Right ventricle myocardium inferior (tissue), 1 donor: ENCODE measurements around the gene TEKTIP1. TPM values are rescaled to one million over a fixed set of nuclear protein-coding genes. Genes with fewer than 3 reads are reported as not detected.

ENCODE experiments used
- ATAC-seq: fragments of 200-7000 bp; cut with Tn5 transposase; one replicate; pipeline ENCODE4 v1.9.1; 2020; ENCODE audit warnings: mild to moderate bottlenecking, moderate library complexity
- DNase-seq: peaks from one replicate; pipeline ENCODE4 v3.0.0; 2021; ENCODE audit errors: missing footprints
- intact Hi-C: fragments of 100-400 bp; cut with DNase I; formaldehyde crosslinking; loops from one replicate; pipeline ENCODE4 v1.11.0; 2022
- total RNA-seq: library from RNA; stranded (reverse); fragmentation: NEBNext Ultra II Directional; extraction: Animal tissue kit (Norgen Biotek cat#: 25700); gene quantifications from one replicate; pipeline ENCODE4 v1.2.1, GENCODE V29; 2021
- donor health status: DM: no; HTN: yes; CAD: no; lungs with severe emphysema.

Gene TEKTIP1
- total RNA-seq, 1 donor from 2014 or later, result not detected

DNA sequence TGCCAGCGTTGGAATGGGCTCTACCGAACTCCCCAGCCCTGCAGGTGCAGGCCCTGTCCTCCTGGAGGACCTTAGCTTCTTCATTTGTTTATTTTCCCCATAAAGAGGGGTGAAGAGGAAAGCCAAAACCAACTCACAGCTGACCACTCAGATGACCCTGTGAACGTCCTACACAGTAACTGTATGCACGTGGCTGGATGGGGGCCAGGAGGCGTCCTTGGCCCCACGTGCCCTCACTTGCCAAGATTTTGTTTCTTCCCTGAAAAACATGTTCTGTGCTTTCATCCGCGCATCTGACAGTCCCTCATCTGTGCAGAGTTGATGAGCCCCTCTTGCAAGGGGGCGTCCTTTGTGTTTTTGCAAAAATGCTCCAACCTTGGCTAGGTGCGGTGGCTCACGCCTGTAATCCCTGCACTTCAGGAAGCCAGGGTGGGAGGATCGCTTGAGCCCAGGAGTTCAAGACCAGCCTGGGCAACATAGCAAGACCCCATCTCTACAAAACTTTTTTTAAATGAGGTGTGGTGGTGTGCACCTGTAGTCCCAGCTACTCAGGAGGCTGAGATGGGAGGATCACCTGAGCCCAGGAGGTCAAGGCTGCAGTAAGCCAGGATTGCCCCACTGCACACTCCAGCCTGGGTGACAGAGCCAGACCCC lies 5.3 kb upstream of the TEKTIP1 start:
- ATAC-seq (no peak), DNase-seq (no peak)
- intact Hi-C loops, result no loop called here

DNA sequence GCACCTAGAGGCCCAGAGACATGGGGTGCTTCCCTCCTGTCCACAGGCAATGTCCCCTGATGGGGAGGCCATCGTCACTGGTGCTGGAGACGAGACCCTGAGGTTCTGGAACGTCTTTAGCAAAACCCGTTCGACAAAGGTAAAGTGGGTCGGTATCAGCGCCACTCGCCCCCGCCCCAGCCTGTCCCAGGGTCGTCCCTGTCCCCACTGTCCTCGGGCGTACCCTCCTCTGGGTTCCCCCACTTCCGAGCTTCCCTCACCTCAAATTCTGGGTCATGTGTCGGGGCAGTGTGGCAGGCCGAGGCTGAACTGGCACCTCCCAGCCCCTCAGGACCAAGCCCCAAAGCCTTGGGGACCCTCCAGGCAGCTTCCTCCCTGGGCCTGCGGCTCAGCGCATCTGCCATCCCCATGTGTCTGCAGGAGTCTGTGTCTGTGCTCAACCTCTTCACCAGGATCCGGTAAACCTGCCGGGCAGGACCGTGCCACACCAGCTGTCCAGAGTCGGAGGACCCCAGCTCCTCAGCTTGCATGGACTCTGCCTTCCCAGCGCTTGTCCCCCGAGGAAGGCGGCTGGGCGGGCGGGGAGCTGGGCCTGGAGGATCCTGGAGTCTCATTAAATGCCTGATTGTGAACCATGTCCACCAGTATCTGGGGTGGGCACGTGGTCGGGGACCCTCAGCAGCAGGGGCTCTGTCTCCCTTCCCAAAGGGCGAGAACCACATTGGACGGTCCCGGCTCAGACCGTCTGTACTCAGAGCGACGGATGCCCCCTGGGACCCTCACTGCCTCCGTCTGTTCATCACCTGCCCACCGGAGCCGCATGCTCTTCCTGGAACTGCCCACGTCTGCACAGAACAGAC lies 4.4 kb upstream of the TEKTIP1 start:
- no peak for DNase-seq
- ATAC-seq, result no peak
- intact Hi-C loops, result no loop called here

GRCh38 chr19:3535235-3535535 lies 3.8 kb upstream of the TEKTIP1 start:
- DNase-seq (no peak), ATAC-seq (no peak)
- intact Hi-C loops, result no loop called here

DNA sequence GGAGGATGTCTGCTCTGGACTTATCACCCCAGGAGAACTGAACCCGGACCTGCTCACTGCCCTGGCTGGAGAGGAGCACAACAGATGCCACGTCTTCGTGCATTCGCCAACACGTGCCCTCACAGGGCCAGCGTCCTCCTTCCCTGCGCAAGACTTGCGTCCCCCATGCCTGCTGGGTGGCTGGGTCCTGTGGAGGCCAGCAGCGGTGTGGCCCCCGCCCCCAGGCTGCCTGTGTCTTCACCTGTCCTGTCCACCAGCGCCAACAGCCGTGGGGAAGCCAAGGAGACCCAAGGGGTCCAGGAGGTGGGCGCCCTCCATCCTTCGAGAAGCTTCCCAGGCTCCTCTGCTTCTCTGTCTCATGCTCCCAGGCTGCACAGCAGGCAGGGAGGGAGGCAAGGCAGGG lies 3.4 kb upstream of the TEKTIP1 start:
- ATAC-seq (no peak), DNase-seq (no peak)
- intact Hi-C loops, result no loop called here

DNA sequence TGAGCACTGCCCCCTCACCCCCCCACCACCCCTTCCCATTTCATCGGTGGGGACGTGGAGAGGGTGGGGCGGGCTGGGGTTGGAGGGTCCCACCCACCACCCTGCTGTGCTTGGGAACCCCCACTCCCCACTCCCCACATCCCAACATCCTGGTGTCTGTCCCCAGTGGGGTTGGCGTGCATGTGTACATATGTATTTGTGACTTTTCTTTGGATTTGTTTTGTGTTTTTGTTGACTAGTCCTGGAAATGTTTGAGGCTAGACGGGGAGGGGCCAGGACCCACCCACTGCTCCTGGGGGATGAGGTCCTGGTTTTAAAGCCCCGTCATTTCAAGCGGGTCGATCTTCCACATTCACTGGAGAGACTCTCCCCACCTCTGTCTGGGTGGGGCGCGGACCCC lies 3.0 kb upstream of the TEKTIP1 start:
- intact Hi-C loops, result no loop called here
- DNase-seq (no peak), ATAC-seq (no peak)

DNA sequence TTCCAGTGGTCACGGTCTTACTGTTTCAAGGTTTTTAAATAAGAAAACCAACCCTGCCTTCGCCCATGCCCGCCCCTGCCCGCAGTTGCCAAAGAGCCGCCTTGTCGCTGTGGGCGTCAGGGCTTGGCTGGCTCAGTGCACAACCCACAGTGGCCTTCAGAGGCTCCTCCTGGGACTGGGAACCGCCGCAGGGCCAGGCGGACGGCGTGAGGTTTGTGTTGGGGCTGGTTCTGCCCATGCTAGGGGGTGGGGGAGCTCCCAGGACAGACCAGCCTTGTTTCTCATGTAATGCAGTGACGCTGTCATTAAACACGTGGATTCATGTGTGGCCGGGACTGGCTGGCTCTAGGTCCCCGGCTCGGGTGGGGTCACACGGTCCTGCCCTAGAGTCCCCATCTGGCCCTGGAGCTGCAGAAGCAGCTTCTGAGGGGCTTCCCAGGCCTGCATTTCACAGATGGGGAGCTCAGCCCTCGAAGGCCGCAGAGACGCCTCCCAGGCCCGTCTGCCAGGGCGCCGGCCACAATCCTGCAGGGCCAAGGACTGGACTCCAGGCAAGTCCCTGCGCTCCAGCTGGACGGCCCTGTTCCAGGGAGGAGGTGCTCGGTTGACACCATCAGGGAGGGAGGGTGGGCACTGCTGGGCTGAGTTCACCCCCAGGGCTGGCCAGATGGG lies 2.4 kb upstream of the TEKTIP1 start:
- ATAC-seq (peak; percentile 49), DNase-seq (no peak)
- intact Hi-C loops, result no loop called here

DNA sequence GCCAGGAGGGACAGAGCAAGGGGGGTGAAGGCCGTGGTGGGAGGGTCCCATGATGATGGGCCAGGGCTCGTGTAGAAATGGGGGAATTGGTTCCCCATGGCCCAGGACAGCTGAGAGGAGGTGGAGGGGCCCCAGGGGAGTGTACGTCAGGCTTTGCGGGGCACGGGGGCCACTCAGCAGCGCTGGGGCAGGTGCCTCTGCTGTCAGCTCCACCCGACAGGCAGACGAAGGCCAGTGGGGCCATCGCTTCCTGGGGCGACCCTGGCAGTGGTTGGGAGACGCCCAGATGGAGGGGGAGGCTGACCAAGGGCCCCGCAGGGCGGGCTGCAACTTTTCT lies 1.9 kb upstream of the TEKTIP1 start:
- ATAC-seq, result peak; percentile 17
- intact Hi-C loops, result no loop called here
- no peak for DNase-seq

DNA sequence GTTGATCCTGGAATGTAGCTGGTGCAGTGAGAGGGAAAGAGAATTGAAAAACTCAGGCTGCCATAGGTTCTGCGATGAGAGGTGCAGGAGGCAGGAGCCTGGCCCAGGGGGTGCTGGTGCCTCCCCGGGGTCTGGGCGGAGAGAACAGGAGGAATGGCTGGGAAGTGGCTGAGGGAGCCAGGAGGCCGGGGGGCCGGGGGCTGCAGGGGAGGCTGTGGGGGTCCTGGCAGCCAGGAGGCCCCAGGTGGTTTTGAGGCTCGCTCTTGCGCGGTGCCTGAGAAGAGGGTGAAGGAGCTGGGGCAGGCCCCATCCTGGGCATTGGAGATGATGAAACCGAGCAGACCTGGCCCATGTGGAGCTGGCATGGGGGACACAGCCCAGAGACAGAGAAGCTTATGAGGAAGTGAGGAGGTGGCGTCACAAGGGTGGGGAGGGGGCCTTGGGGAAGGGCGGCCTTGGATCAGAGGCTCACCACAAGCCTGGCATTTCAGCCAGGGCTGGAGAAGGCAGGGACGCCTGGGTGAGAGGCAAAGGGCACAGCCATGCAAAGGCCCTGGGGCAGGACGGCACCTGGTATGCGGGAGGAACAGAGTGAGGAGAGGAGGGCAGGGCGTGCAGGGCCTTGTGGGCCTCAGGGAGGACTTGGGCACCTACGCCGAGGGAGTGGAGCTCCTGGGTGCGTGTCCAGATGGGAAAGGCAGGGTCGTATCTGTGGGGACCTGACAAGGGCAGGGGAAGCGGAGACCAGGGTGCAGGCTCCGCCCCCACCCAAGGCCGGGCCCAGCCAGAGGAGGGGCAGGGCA lies 1.3 kb upstream of the TEKTIP1 start:
- intact Hi-C loops, result no loop called here
- no peak for ATAC-seq
- DNase-seq, result no peak

- intact Hi-C loops, result no loop called here
- no peak for ATAC-seq
- no peak for DNase-seq
These were observed 580 bp upstream of the TEKTIP1 start for GRCh38 chr19:3538258-3538929.

DNA sequence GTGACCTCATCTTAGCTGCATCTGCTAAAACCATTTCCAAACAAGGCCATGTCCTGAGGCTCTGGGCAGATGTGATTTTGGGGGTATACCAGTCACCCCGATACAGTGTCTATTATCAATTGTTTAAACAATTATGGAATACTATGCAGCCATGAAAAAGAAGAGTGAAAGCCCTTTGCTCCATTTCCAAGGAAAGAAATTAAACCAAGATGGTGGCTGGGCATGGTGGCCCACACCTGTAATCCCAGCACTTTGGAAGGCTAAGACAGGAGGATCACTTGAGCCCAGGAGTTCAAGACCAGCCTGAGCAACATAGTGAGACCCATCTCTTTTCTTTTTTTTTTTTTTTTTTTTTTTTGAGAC lies 763 bp downstream of the TEKTIP1 start:
- intact Hi-C loops, result no loop called here
- ATAC-seq, result no peak
- no peak for DNase-seq

DNA sequence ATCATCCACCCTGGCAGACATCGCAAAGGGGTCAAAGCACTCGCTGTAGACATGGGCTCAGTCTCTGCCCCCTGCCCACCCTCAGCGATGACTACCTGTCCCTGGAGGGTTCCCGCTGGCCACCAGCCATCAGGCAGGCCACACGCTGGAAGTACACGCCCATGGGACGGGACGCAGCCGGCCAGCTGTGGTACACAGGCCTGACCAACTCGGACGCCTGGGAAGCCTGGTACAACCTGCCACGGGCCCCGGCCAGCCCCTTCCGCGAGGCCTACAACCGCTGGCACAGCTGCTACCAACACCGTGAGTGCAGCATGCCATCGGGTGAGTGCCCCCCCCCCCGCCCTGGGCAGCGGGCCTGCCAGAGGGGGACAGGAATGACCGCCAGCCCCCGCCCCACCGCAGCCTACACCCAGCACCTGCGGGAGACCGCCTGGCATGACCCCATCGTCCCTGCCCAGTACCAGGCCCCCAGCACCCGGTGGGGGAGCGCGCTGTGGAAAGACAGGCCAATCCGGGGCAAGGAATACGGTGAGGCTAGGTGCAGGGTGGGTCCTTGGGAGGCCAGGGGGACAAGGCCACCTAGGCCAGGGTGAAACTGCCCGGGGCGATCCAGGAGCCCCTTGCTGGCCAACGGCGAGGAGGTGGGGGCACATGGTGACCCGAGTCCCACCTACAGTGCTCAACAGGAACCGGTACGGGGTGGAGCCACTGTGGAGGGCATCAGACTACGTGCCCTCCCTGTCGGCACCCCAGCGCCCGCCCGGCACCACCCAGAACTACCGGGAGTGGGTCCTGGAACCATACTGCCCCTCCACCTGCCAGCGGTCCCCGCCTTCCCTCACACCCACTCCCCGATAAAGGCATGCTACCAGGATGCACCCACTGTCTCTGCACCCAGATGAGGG lies 4.4 kb downstream of the TEKTIP1 start:
- ATAC-seq (no peak), DNase-seq (no peak)
- intact Hi-C loops, result loop anchor here (2.0 kb wide), 1 partner anchor 75 kb away; no protein-coding TSS in a partner anchor

DNA sequence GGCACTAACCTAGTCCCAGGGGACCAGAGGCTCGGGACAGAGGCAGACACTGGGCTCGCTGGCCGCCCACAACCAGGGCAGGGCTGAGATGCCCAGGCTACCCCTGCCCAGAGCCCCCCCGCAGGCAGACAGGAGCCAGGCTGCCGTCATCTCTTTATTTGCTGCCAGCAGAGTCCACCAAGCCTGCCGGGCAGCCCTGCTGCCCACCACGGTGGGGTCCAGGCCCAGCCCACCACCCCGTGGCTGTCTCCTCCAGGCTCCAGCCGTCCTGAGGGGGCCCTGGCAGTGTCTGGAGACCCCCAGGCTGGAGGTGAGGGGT lies 5.0 kb downstream of the TEKTIP1 start:
- intact Hi-C loops, result loop anchor here (2.0 kb wide), 1 partner anchor 75 kb away; no protein-coding TSS in a partner anchor
- DNase-seq, result no peak

DNA sequence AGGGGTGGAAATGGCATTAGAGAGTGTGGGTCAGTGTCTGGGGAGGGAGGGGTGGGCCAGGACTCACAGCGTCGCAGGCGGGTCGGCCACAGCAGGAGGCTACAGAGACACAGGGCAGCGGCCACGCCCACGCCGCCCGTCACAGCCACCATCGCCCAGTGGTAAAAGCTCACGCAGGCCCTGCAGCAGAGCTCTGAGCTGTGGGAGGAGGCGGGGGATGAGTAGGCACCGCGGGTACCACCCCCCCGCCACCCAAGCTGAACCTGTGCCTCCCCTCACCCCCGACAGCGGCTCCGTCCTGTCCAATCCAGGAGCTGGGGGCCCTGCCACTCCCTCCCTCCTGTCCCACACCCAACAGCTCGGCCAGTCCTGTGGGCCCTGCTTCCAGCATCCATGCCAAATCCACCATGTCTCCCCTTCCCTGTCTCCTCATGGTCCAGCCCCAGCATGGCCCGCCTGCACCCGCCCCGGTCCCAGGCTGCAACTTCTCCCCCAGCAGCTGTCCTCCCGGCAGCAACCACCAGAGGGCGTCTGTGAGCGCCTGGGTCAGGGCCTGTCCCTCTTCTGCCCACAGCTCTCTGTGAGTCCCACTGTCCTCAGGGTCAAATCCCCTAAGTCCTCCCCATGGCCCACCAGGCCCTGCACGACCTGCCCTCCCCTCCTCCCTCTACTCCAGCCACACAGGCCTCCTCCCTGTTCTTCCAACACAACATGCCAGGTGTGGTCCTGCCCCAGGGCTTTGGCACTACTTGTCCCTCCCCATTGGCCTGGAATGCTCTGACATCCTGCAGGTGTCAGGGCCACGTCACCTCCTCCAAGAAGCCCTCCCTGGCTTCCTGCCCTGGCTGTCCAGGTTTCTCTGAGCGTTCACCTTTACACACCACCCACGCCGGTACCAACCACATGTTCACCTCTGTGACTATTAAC lies 6.0 kb downstream of the TEKTIP1 start:
- ATAC-seq, result peak; percentile 60
- intact Hi-C loops, result loop anchor here (2.0 kb wide), 1 partner anchor 74 kb away; no protein-coding TSS in a partner anchor
- peak; percentile 85 for DNase-seq

More for the DNA sequence above, 5.0 kb downstream of the TEKTIP1 start:
- ATAC-seq, result no peak

GRCh38 chr19:3545669-3546034 lies 6.7 kb downstream of the TEKTIP1 start:
- intact Hi-C loops, result loop anchor here (2.0 kb wide), 1 partner anchor 73 kb away; no protein-coding TSS in a partner anchor
- DNase-seq (no peak), ATAC-seq (no peak)

GRCh38 chr19:3546119-3546518 lies 7.1 kb downstream of the TEKTIP1 start:
- intact Hi-C loops, result no loop called here
- ATAC-seq (no peak), DNase-seq (no peak)

DNA sequence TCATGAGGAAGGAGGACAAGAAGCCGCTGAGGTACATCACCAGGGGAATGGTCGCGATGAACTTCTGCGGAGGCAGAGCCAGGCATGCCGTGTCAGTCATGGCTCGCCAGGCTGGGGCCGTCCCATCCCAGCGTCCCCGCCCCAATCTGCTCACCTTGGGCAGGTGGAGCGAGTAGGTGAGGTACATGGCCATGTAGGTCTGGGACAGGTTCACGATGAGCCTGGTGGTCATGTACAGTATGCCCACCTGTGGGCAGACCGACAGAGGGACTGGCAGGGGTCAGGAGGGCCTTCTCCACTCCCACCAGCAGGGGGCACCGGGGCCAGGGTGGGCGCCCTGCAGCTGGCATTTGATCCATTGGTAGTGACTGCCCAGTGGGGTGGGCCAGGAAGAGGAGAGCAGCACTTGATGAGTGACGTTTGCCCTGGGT lies 8.3 kb downstream of the TEKTIP1 start:
- intact Hi-C loops, result no loop called here
- no peak for DNase-seq
- no peak for ATAC-seq

GRCh38 chr19:3547767-3548282 lies 8.9 kb downstream of the TEKTIP1 start:
- ATAC-seq (no peak), DNase-seq (no peak)
- intact Hi-C loops, result no loop called here
